Measurements from ENCODE around the gene FANCC.

Gene FANCC

DNA sequence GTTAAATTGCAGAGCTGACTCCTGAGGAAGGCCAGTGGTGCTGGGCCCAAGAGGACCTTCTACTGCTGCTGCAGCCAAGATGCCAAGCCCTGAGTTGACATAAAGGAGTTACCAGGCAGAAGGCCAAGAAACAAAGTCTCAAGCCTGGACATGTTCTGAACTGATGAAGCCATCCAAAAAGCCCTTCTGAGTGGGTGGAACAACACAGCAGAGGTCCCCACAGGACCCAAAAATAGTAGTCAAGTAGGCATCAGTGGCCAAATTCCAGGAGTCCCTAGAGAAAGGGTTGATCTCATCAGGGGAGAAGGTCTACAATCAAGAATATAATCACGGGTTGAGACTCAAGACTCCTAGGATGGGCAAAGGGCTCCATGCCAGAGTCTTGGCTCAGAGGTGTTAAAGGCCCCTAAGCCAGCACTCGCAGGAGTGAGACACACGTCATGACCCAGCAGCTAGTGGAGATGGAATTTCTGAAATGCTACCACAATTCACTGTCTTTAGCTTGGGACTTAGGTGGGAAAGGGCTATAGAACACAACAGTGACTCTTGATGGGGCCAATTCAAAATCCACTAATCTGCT, 119.7 kb downstream of the FANCC start:
- H3K4me3 Mint-ChIP-seq: no peak overlapping the region
- DNase-seq (ENCODE audit: low spot score): no peak
- no peaks in the 10 kb centered on the region for H3K36me3 Mint-ChIP-seq (ENCODE audit: low read depth)
- no peaks in the 10 kb centered on the region for H3K27me3 Mint-ChIP-seq (ENCODE audit: low read depth)
- H3K9me3 Mint-ChIP-seq: no peaks in the 10 kb centered on the region
- H3K27ac Mint-ChIP-seq: no peak overlapping the region
- peaks cover 2% of the 10 kb centered on the region for H3K4me1 Mint-ChIP-seq (ENCODE audit: low read depth)

DNA sequence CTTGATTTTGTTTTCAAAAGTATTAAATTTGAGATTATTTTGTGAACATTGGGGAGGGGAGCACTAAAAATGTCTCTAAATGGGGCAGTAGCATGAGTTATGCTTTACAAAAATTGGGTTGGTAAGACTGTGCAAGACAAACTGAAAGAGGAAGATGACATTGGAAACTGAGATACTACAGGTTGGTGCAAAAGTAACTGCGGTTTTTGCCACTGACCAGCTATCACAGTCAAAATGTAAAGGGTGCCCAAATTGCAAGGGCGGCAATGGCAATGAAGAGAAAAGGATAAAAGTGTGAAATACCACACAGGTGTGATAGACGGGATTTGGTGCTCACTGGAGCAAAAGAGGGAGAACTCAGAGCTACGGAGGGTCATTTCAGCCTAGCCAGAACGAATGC, 124.0 kb downstream of the FANCC start:
- peaks cover 27% of the 10 kb centered on the region for H3K4me1 Mint-ChIP-seq (ENCODE audit: low read depth)
- H3K36me3 Mint-ChIP-seq (ENCODE audit: low read depth): peaks cover 5% of the 10 kb centered on the region
- no peak for DNase-seq (ENCODE audit: low spot score)
- no peaks in the 10 kb centered on the region for H3K27me3 Mint-ChIP-seq (ENCODE audit: low read depth)
- no peak overlapping the region for H3K4me3 Mint-ChIP-seq
- no peaks in the 10 kb centered on the region for H3K9me3 Mint-ChIP-seq
- no peak overlapping the region for H3K27ac Mint-ChIP-seq

DNA sequence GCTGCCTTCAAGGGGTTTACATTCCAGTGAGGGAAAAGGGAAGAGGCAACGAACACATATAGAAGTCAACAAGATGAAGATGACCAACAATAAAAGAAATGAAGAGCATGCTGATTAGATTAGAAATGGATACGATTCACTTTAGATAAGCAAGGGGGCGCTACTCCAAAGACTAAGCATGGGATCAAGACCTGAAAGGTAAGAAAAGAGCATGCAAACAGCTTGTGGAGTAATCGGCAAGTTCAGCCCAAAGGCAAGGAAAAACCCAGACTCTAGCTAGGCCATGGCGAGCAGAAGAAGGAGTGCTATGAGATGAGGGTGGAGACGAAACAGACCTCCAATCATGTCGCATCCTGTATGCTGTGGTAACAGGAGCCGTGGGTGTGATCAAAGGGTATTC, 124.4 kb downstream of the FANCC start:
- Mint-ChIP-seq H3K4me3 (no peak overlapping the region), H3K36me3 (ENCODE audit: low read depth) (peaks cover 5% of the 10 kb centered on the region), H3K27me3 (ENCODE audit: low read depth) (no peaks in the 10 kb centered on the region), H3K27ac (no peak overlapping the region), H3K4me1 (ENCODE audit: low read depth) (peaks cover 31% of the 10 kb centered on the region), H3K9me3 (no peaks in the 10 kb centered on the region)
- no peak for DNase-seq (ENCODE audit: low spot score)

DNA sequence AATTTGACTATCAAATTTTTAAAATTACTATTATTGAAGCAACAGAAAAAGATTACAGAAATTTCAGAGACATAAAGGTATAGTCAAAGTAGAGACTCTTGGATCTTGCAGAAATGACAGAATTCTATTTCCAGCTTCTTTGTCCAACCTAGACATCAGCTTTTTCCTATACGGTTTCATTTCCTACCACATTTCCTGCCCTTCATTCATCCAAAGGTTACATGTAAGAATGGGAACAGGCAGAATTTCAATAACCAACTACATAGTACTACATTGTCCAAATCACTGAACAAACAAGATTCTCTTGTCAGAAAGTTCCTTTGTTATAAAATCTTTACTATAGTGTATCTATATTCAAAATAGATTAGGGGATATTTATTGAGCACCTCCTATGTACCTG, 124.9 kb downstream of the FANCC start:
- Mint-ChIP-seq H3K27ac (no peak overlapping the region), H3K36me3 (ENCODE audit: low read depth) (peaks cover 5% of the 10 kb centered on the region), H3K27me3 (ENCODE audit: low read depth) (no peaks in the 10 kb centered on the region), H3K4me3 (no peak overlapping the region), H3K9me3 (no peaks in the 10 kb centered on the region), H3K4me1 (ENCODE audit: low read depth) (peaks cover 33% of the 10 kb centered on the region)
- no peak for DNase-seq (ENCODE audit: low spot score)

DNA sequence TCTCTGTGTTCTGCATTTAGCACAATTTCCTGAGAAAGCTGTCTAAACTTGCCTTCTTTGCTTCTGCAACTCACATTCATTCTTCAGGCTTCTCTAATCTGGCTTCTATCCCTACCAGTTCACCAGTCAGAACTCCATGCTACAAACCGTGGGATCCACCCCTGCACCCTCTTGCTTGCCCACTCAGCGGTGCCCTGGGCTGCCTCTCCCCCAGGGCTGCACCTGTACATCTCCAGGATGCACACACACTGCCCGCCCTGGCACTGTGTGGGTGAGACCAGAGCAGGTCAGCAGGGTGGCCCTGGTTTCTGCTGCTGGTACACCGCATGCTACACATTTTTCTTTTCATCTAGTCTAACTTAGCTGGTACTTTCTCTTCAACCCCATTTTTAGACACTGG, 127.1 kb downstream of the FANCC start:
- no peaks in the 10 kb centered on the region for H3K9me3 Mint-ChIP-seq
- peaks cover 33% of the 10 kb centered on the region for H3K4me1 Mint-ChIP-seq (ENCODE audit: low read depth)
- peak overlapping the region; percentile 68 for H3K4me3 Mint-ChIP-seq
- no peaks in the 10 kb centered on the region for H3K27me3 Mint-ChIP-seq (ENCODE audit: low read depth)
- H3K27ac Mint-ChIP-seq: peak overlapping the region; percentile 76
- DNase-seq (ENCODE audit: low spot score): no peak
- peaks cover 5% of the 10 kb centered on the region for H3K36me3 Mint-ChIP-seq (ENCODE audit: low read depth)

DNA sequence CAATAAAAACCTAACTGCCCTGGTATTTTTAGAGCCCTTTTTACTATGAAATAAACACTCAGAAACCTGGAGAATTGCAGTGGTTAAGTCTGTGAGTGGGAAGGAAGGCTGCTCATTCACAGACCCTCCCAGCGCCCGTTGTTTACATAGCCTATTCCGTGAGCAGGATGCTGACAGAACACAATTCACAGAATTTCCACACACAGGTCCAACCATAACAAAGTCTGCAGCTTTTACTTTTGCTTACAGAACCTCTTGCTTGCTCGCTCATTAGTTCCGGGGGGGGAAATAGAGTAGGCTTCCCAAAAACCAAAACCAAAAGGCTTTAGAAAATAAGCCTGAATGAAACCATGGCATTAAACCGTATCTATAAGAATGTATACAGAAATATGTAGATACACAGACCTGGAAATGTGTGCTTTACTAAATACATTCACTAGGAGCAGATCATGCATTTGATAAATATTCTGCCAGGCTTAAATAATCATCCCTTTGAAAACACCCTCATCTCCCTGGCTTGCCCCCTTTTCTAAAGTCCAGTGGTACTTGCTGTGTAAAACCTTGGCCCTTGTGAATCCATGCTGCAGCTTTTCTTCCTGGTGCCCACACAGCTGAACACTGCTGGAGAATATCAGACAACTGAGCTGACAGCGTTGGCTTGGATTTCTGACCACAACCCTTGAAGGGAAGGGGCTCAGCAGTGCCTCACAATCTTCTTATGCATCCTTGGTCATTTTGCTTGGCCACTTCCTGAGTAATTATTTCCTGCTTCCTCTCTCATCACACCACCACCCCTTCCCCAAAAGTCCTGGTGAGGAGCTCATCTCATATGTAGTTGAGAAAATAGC, 128.0 kb downstream of the FANCC start:
- Mint-ChIP-seq H3K4me3 (peak overlapping the region; percentile 68), H3K27ac (peak overlapping the region; percentile 76), H3K9me3 (no peaks in the 10 kb centered on the region), H3K27me3 (ENCODE audit: low read depth) (no peaks in the 10 kb centered on the region), H3K36me3 (ENCODE audit: low read depth) (peaks cover 5% of the 10 kb centered on the region), H3K4me1 (ENCODE audit: low read depth) (peaks cover 33% of the 10 kb centered on the region)
- DNase-seq (ENCODE audit: low spot score): peak; percentile 39

DNA sequence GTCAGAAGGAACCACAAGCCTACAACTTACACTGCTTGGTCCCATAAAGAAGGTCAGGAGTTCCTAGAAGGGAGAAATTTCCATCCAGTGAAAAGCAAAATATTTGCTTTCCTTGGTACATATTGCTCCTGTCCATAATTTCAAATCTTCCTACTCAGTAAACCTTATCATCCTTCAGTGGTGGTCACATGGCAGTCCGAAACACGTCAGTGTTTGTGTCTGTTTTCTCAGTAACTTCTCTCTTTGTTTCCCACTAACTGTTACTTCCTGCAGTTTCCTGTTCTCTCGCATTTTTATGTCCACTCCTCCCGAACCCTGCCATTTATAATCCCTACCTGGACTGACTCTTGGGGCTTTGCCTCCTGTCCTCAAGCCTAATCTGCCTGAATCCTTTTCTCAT, 129.1 kb downstream of the FANCC start:
- H3K4me3 Mint-ChIP-seq: peak overlapping the region; percentile 58

DNA sequence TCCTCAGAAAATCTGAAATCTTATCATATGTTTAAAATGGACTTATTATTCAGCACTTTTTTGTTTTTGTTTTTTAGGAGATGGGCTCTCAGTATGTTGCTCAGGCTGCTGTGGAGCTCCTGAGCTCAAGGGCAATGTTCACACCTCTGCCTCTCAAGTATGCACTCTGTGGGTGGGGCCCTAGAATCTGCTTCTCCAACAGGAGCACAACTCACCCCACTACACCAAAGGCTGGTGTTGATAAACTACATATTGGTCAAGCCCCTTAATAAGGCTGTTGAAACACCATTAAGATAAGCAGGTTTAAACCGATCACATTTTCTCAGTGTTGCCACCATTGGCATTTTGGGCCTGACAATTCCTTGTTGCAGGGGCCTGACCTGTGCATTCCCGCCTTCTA, 131.6 kb downstream of the FANCC start:
- Mint-ChIP-seq H3K4me1 (ENCODE audit: low read depth) (peaks cover 30% of the 10 kb centered on the region), H3K9me3 (no peaks in the 10 kb centered on the region), H3K27me3 (ENCODE audit: low read depth) (no peaks in the 10 kb centered on the region), H3K27ac (no peak overlapping the region), H3K4me3 (no peak overlapping the region), H3K36me3 (ENCODE audit: low read depth) (no peaks in the 10 kb centered on the region)
- DNase-seq (ENCODE audit: low spot score): no peak

More for the DNA sequence above, 129.1 kb downstream of the FANCC start:
- no peak for DNase-seq (ENCODE audit: low spot score)
- Mint-ChIP-seq H3K4me1 (ENCODE audit: low read depth) (peaks cover 33% of the 10 kb centered on the region), H3K36me3 (ENCODE audit: low read depth) (peaks cover 5% of the 10 kb centered on the region), H3K27me3 (ENCODE audit: low read depth) (no peaks in the 10 kb centered on the region), H3K27ac (peak overlapping the region; percentile 82), H3K9me3 (no peaks in the 10 kb centered on the region)

DNA sequence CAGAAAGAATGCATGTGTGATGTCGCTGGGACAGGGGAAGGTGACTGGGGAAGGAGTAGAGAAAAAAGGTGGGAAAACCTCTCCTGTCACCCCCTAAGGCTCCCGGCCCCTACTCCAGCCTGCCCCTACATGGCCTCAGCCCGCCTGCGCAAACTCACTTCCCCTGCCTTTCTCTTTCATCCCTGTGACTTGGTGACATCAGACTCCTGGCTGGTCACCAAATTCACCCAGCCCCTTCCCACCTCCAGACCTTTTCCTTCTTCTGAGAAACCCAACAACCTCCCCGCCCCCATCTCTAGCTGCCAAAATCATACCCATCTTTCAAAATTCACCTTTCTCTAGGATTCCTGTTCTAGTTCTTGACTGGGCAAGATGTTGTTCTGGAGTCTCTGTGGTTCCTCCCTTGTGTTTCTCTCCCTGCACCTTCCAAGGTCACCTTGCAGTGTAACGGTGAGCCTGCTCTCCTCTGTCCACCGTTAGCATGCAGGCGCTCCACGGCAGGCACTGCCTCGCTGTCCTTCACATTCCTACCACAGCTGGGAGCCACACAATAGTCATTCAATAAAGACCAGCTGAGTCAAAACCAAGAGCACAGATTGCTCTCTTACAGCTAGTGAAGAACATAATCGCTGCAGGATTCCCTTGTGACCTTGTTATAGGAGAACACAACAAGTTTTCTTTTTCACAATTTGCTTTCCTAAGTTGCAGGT, 134.5 kb downstream of the FANCC start:
- H3K4me3 Mint-ChIP-seq: no peak overlapping the region
- no peaks in the 10 kb centered on the region for H3K9me3 Mint-ChIP-seq
- H3K27ac Mint-ChIP-seq: no peak overlapping the region
- H3K27me3 Mint-ChIP-seq (ENCODE audit: low read depth): no peaks in the 10 kb centered on the region
- no peaks in the 10 kb centered on the region for H3K36me3 Mint-ChIP-seq (ENCODE audit: low read depth)
- no peak for DNase-seq (ENCODE audit: low spot score)
- peaks cover 5% of the 10 kb centered on the region for H3K4me1 Mint-ChIP-seq (ENCODE audit: low read depth)

DNA sequence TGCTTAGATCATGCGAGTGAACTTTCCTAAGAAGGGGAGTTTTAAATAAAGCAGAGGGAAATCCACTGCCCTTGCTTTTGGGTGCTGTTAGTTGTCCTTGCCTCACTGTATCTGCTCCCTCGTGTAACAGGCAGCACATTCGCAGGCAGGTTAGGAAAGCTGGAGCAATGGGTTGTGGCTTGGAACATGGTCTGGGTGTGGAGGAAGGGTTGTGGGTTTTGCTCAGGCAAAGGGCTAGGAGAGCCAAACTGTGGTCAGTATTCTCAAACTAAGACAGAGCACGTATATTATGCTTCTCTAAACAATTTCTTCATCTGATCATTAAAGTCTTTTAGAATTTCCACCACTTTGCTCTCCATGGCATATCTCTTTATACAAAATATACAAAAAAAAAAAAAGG, 135.7 kb downstream of the FANCC start:
- peaks cover 3% of the 10 kb centered on the region for H3K4me1 Mint-ChIP-seq (ENCODE audit: low read depth)
- DNase-seq (ENCODE audit: low spot score): no peak
- no peak overlapping the region for H3K27ac Mint-ChIP-seq
- H3K9me3 Mint-ChIP-seq: no peaks in the 10 kb centered on the region
- H3K36me3 Mint-ChIP-seq (ENCODE audit: low read depth): no peaks in the 10 kb centered on the region
- no peaks in the 10 kb centered on the region for H3K27me3 Mint-ChIP-seq (ENCODE audit: low read depth)
- H3K4me3 Mint-ChIP-seq: no peak overlapping the region

DNA sequence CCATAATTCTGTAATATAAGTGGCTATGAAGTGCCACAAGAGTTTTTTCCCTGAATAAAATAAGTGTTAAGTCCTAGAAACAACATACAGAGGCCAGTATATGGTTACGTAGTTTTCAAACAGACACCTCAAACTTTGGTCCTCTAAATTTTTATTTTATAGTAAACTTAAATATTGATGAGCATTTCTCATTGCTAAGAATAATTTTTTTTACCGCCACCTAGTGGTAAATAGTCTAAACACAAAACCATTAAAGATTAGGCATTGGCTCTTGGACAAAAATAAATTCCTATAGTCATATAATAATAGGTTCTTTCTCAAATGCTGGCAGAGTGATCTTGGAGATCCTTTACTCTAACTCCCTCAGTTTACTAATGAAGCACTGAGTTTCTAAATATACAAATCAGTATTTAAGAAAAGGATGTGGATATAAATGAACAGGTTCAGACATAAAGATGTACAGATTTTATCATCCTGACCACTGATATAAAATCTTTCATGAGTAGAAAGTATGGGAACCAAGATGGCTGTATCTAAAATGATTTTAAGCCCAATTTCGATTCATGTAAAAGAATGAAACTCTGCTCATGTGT, 136.2 kb downstream of the FANCC start:
- H3K4me3 Mint-ChIP-seq: no peak overlapping the region
- no peaks in the 10 kb centered on the region for H3K9me3 Mint-ChIP-seq
- H3K36me3 Mint-ChIP-seq (ENCODE audit: low read depth): no peaks in the 10 kb centered on the region
- H3K27me3 Mint-ChIP-seq (ENCODE audit: low read depth): no peaks in the 10 kb centered on the region
- DNase-seq (ENCODE audit: low spot score): no peak
- H3K27ac Mint-ChIP-seq: no peak overlapping the region
- peaks cover 3% of the 10 kb centered on the region for H3K4me1 Mint-ChIP-seq (ENCODE audit: low read depth)

DNA sequence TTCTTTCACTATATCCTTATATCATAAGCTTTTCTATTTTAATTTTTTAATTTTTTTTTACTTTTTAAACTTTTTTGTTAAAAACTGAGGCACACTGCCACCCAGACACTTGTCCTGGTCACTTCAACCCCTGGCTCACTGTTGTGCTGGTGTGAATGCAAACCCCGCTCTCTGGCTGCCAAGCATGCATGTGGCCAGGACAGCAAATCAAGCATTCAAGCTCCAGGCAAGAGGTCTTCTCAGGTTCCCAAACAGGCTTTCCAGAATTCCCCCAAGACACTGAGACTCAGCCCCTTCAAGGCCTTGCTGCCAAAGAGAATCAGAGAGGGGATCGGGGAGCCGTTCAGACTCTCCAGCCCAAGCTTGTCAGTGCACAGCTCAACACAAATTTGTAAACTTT, 139.9 kb downstream of the FANCC start:
- no peak for DNase-seq (ENCODE audit: low spot score)
- Mint-ChIP-seq H3K27me3 (ENCODE audit: low read depth) (no peaks in the 10 kb centered on the region), H3K4me1 (ENCODE audit: low read depth) (peaks cover under 1% of the 10 kb centered on the region), H3K9me3 (no peaks in the 10 kb centered on the region), H3K36me3 (ENCODE audit: low read depth) (no peaks in the 10 kb centered on the region), H3K4me3 (no peak overlapping the region), H3K27ac (no peak overlapping the region)

DNA sequence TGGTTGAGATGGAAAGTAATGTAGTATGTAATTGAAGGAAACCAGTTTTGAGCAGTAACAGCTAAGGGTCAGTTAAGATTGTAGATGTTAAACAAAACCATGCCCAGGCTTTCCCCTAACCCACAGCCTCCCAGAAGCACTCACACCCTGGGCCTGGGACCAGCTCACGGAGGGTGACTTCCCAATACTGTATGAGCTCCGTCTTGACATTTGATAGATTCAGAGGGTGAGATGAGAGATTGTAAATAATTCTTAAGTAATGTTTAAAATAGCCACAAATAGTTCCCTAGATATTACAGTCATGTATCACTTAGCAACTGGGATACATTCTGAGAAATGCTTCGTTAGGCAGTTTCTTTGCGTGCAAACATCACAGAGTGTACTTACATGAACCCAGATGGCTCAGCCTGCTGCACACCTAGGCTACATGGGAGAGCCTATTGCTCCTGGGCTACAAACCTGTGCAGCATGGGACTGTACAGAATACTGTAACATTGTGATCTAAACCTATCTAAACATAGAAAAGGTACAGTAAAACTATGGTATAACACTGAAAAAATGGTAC, 140.7 kb downstream of the FANCC start:
- no peaks in the 10 kb centered on the region for H3K27me3 Mint-ChIP-seq (ENCODE audit: low read depth)

DNA sequence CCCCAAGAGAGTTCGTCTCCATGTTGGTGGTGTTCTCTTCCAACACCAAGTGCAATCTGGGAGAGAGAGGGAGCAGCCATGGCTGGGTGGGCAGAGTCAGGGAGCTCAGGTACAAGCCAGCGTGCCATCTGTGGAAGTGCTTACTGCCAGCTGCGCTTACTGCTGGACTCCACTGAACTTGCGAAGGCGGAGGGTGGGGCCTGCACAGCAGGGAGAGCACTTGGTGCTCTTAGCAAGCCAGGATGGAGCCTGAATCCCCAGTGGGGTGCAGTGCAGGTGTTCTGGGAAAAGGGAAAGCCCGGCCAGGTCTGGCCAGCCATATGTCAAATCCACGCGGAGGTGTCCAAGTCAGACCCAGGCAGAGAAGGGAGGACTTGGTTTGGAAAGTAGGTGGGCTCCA, 142.0 kb downstream of the FANCC start:
- no peak overlapping the region for H3K27ac Mint-ChIP-seq
- no peaks in the 10 kb centered on the region for H3K27me3 Mint-ChIP-seq (ENCODE audit: low read depth)

More for the DNA sequence above, 140.7 kb downstream of the FANCC start:
- no peak for DNase-seq (ENCODE audit: low spot score)
- no peak overlapping the region for H3K4me3 Mint-ChIP-seq
- H3K4me1 Mint-ChIP-seq (ENCODE audit: low read depth): peaks cover 4% of the 10 kb centered on the region
- H3K9me3 Mint-ChIP-seq: no peaks in the 10 kb centered on the region
- no peak overlapping the region for H3K27ac Mint-ChIP-seq
- no peaks in the 10 kb centered on the region for H3K36me3 Mint-ChIP-seq (ENCODE audit: low read depth)

More for the DNA sequence above, 142.0 kb downstream of the FANCC start:
- no peaks in the 10 kb centered on the region for H3K9me3 Mint-ChIP-seq
- no peak for DNase-seq (ENCODE audit: low spot score)
- H3K4me3 Mint-ChIP-seq: no peak overlapping the region
- no peaks in the 10 kb centered on the region for H3K36me3 Mint-ChIP-seq (ENCODE audit: low read depth)
- peaks cover 13% of the 10 kb centered on the region for H3K4me1 Mint-ChIP-seq (ENCODE audit: low read depth)

Measured in T-helper 2 cell treated with Interferon-gamma antibody and Interleukin-4, amounts not matched to agents 5 μg/mL and 100 μg/mL, for 36 hours (primary cell).